ENCODE measurements around the gene SLC26A2.

DNA sequence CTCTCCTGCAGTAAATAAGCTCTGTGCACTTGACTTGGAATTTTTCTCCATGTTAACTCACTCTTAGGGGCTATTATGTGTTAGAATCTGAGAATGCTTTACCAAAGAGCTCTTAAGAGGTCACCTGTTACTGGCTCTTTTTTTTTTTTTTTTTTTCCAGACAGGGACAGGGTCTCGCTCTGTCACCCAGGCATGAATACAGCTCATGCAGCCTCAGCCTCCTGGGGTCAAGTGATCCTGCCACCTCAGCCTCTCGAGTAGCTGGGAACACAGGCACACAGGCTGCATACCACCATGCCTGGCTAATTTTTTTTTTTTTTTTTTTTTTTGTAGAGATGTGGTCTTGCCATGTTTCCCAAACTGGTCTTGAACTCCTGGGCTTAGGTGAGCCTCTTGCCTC lies 62.1 kb downstream of the SLC26A2 start:
- TF ChIP-seq, protein P1, sequence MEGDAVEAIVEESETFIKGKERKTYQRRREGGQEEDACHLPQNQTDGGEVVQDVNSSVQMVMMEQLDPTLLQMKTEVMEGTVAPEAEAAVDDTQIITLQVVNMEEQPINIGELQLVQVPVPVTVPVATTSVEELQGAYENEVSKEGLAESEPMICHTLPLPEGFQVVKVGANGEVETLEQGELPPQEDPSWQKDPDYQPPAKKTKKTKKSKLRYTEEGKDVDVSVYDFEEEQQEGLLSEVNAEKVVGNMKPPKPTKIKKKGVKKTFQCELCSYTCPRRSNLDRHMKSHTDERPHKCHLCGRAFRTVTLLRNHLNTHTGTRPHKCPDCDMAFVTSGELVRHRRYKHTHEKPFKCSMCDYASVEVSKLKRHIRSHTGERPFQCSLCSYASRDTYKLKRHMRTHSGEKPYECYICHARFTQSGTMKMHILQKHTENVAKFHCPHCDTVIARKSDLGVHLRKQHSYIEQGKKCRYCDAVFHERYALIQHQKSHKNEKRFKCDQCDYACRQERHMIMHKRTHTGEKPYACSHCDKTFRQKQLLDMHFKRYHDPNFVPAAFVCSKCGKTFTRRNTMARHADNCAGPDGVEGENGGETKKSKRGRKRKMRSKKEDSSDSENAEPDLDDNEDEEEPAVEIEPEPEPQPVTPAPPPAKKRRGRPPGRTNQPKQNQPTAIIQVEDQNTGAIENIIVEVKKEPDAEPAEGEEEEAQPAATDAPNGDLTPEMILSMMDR (IDR thresholded peaks at IDR 0.05; ENCODE audit: poor library complexity) = no peak
- TF ChIP-seq EZH2 (IDR thresholded peaks at IDR 0.05; ENCODE audit: borderline replicate concordance) = no peak
